ENCODE data around the gene RFC1. TPM values are rescaled to one million over a fixed set of nuclear protein-coding genes. Genes with fewer than 3 reads are reported as not detected.

The RFC1 gene
- total and polyA plus RNA-seq, 2 of the 4 experiments (the other 2 are of a cell fraction): 18.4 to 49.3 TPM

- H3K18ac ChIP-seq (ENCODE audit: low read depth, low read length): no peak overlapping the region
- WGBS, 2 experiments (ENCODE audit: extremely low coverage in 2 of 2, insufficient read length in 1 of 2): no CpG with 5 or more reads among the region's 7 CpGs
- H3K36me3 ChIP-seq (ENCODE audit: control insufficient read depth, insufficient read depth, low read length): peaks cover 16% of the 10 kb centered on the region
- no peak overlapping the region for H2BK15ac ChIP-seq (ENCODE audit: low read depth, low read length)
- H3K9me3 ChIP-seq (ENCODE audit: control insufficient read depth, insufficient read depth, low read length): no peaks in the 10 kb centered on the region
- no peak overlapping the region for H2BK120ac ChIP-seq (ENCODE audit: low read depth, low read length)
- no peak overlapping the region for H2AK9ac ChIP-seq (replicated peaks; ENCODE audit: low read depth, low read length, poor library complexity)
- in situ Hi-C loops (cut with MboI; ENCODE audit: low sequenced_read_pairs) (no loop called here), intact Hi-C loops (cut with micrococcal nuclease) (no loop called here), dilution Hi-C loops (cut with HindIII; ENCODE audit: low sequenced_read_pairs, unreplicated experiment) (no loop called here)
- no peaks in the 10 kb centered on the region for H4K20me1 ChIP-seq (ENCODE audit: insufficient read depth, low read length)
- POLR2A ChIA-PET (ENCODE audit: unreplicated experiment): no interaction called here
- H4K8ac ChIP-seq (ENCODE audit: low read depth in 2 of 2, low read length in 2 of 2): no peak overlapping the region
- DNase-seq: no peak
- H3K9me1 ChIP-seq (ENCODE audit: insufficient read depth, low read length): peaks cover 4% of the 10 kb centered on the region; the same call in 1 of the 2 replicates
- H3K79me1 ChIP-seq (ENCODE audit: low read depth in 1 of 2, low read length in 2 of 2): no peaks in the 10 kb centered on the region
- H4K91ac ChIP-seq (ENCODE audit: insufficient read depth, low read depth, low read length): no peak overlapping the region
- H2BK5ac ChIP-seq (ENCODE audit: low read depth, low read length, poor library complexity, severe bottlenecking): no peak overlapping the region
- H3K27ac ChIP-seq (ENCODE audit: insufficient read depth, low read length): no peak overlapping the region
- H3K4me3 ChIP-seq (ENCODE audit: insufficient read depth, low read depth, low read length): no peak overlapping the region
- 0 out of 2 replicates have a peak, but pooled peaks cover 3% of the 10 kb centered on the region for H3K4me1 ChIP-seq (ENCODE audit: control insufficient read depth, insufficient read depth, low read length)
- no peak overlapping the region for H3K4me2 ChIP-seq (ENCODE audit: low read depth, low read length)
- H3K23ac ChIP-seq (ENCODE audit: low read depth, low read length): no peak overlapping the region
- no peak for TF ChIP-seq MAZ (IDR thresholded peaks at IDR 0.05; ENCODE audit: borderline replicate concordance, low read depth, low read length)
- TF ChIP-seq CHD1 (IDR thresholded peaks at IDR 0.05; ENCODE audit: low read depth, low read length): no peak
- no peak for TF ChIP-seq RFX5 (IDR thresholded peaks at IDR 0.05; ENCODE audit: low read depth, low read length)
- no peak for TF ChIP-seq FOS (IDR thresholded peaks at IDR 0.05; ENCODE audit: low read depth, low read length)
- no peak for TF ChIP-seq NFE2L2 (IDR thresholded peaks at IDR 0.05; ENCODE audit: low read depth, low read length)
- no peak for TF ChIP-seq RAD21 (IDR thresholded peaks at IDR 0.05; ENCODE audit: low read length)
- TF ChIP-seq MAFK (IDR thresholded peaks at IDR 0.05; ENCODE audit: low read depth, low read length): no peak
- no peak for TF ChIP-seq CEBPB (IDR thresholded peaks at IDR 0.05; ENCODE audit: low read depth, low read length)
- TF ChIP-seq USF2 (IDR thresholded peaks at IDR 0.05; ENCODE audit: low read depth, low read length): no peak
- TF ChIP-seq ELK1 (IDR thresholded peaks at IDR 0.05; ENCODE audit: borderline replicate concordance, low read depth, low read length): no peak
- TF ChIP-seq POLR2A (IDR thresholded peaks at IDR 0.05; ENCODE audit: low read depth, low read length): no peak
- TF ChIP-seq RCOR1 (IDR thresholded peaks at IDR 0.05; ENCODE audit: insufficient replicate concordance, low read length): no peak
- no peak for TF ChIP-seq CTCF (conservative IDR thresholded peaks at IDR 0.05; ENCODE audit: low read depth, low read length)
- TF ChIP-seq BHLHE40 (IDR thresholded peaks at IDR 0.05; ENCODE audit: low read depth, low read length): no peak
- no peak for TF ChIP-seq SMC3 (IDR thresholded peaks at IDR 0.05; ENCODE audit: low read depth, low read length)
- H2AK5ac ChIP-seq (ENCODE audit: low read depth, low read length): no peak overlapping the region
- no TSS peak for BruUV-seq (replicated peaks)
- ATAC-seq (ENCODE audit: low read depth): no peak
- no peak overlapping the region for H3K14ac ChIP-seq (replicated peaks; ENCODE audit: low read depth, low read length)
- no peaks in the 10 kb centered on the region for H3K27me3 ChIP-seq (ENCODE audit: control insufficient read depth, insufficient read depth, low read length)
- no peak overlapping the region for H2BK20ac ChIP-seq (ENCODE audit: low read depth, low read length)
- CTCF ChIA-PET: interaction anchor here (0.5 to 0.9 kb wide), 3 partner anchors 44 to 491 kb away, joined by 3 read pairs; no protein-coding TSS in a partner anchor
- no peak overlapping the region for H2AFZ ChIP-seq (replicated peaks; ENCODE audit: low read length, poor library complexity)
- no peak overlapping the region for H3K4ac ChIP-seq (ENCODE audit: low read depth, low read length)
- no peak overlapping the region for H3K9ac ChIP-seq (ENCODE audit: low read depth, low read length)
- no peak overlapping the region for H3K56ac ChIP-seq (ENCODE audit: extremely low read depth, insufficient read depth, low read length)
- no peak overlapping the region for H4K5ac ChIP-seq (ENCODE audit: low read depth, low read length)
These were observed 80.9 kb downstream of the RFC1 start for GRCh38 chr4:39285111-39285795.

All from IMR-90 (cell line).